ENCODE data around the gene RHOT2. TPM values are rescaled to one million over a fixed set of nuclear protein-coding genes. Genes with fewer than 3 reads are reported as not detected.

The RHOT2 gene
- total and polyA plus RNA-seq, 10 of the 15 experiments (the other 5 are each of a cell fraction or from before 2014, with no cell fraction given): 3.7 to 174 (median 69.8) TPM

- TF ChIP-seq ELK1 (IDR thresholded peaks at IDR 0.05; ENCODE audit: low read depth, low read length) (no peak), MLLT1 (IDR thresholded peaks at IDR 0.05) (no peak), NFIC (IDR thresholded peaks at IDR 0.05; ENCODE audit: low read depth, low read length) (no peak), TCF7 (IDR thresholded peaks at IDR 0.05; ENCODE audit: borderline replicate concordance) (no peak), RELA (IDR thresholded peaks at IDR 0.05; ENCODE audit: borderline replicate concordance, partially characterized antibody) (no peak)
Observed at GRCh38 chr16:718389-718788, 50.5 kb downstream of the RHOT2 start (continued).

GRCh38 chr16:718922-719321 lies 51.0 kb downstream of the RHOT2 start:
- ATAC-seq (no peak), DNase-seq (ENCODE audit: low read depth, low spot score) (no peak), FAIRE-seq (no peak)
- Histone ChIP-seq H3K4me2 (ENCODE audit: control insufficient read depth, insufficient read depth) (no peak overlapping the region; the same call in 1 of the 2 replicates), H3K36me3 (ENCODE audit: control insufficient read depth in 2 of 2, insufficient read depth in 2 of 2, low read length in 1 of 2) (no peaks in the 10 kb centered on the region), H3K27ac (ENCODE audit: control insufficient read depth, insufficient read depth) (no peak overlapping the region), H2AFZ (ENCODE audit: control insufficient read depth, low read depth, low read length) (no peak overlapping the region), H4K20me1 (ENCODE audit: control insufficient read depth, insufficient read depth) (0 out of 2 replicates have a peak, but pooled peaks cover 2% of the 10 kb centered on the region), H3K9me3 (replicated peaks; ENCODE audit: control insufficient read depth, insufficient read depth, low read length) (no peaks in the 10 kb centered on the region), H3K4me3 (no peak overlapping the region), H3K9ac (ENCODE audit: control insufficient read depth, insufficient read depth, low read length) (no peak overlapping the region), H3K79me2 (ENCODE audit: control insufficient read depth, insufficient read depth, low read length) (no peaks in the 10 kb centered on the region; the same call in 1 of the 2 replicates), H3K4me1 (ENCODE audit: control insufficient read depth, insufficient read depth, low read length) (peaks cover 10% of the 10 kb centered on the region), H3K27me3 (replicated peaks in 1 of 2; ENCODE audit: control insufficient read depth in 2 of 2, insufficient read depth in 2 of 2, low read length in 1 of 2) (no peaks in the 10 kb centered on the region)
- intact Hi-C loops (cut with micrococcal nuclease; ENCODE audit: unreplicated experiment): no loop called here
- SMC1A ChIA-PET (ENCODE audit: uncharacterized antibody, unreplicated experiment): no interaction called here
- TF ChIP-seq ZSCAN29 (IDR thresholded peaks at IDR 0.05) (no peak), CBX3 (IDR thresholded peaks at IDR 0.05; ENCODE audit: borderline replicate concordance, low read depth) (no peak)
- RAD21 ChIA-PET (ENCODE audit: unreplicated experiment): no interaction called here
- POLR2A ChIA-PET: no interaction called here
- no TSS peak for BruUV-seq (replicated peaks)
- in situ Hi-C loops (cut with MboI): no loop called here
- CTCF ChIA-PET: interaction anchor here (0.6 to 1.6 kb wide), 3 partner anchors 22 to 1722 kb away, joined by 3 to 10 read pairs (median 5); partner anchors contain the start of genes CHTF18, CIAO3 and RPUSD1
- 82% methylated on average over 6 of the region's 6 CpGs for WGBS (ENCODE audit: insufficient coverage, insufficient replicate concordance, low lambda C conversion rate, missing lambda C conversion rate)

All from GM12878 (cell line).